HepG2 (cell line): ENCODE results near the gene MTFR1L. TPM values are rescaled to one million over a fixed set of nuclear protein-coding genes. Genes with fewer than 3 reads are reported as not detected.

Experiments
- GMEB1 ChIP-seq: sonication (generic); formaldehyde crosslinking; IDR thresholded peaks from 2 replicates; pipeline ENCODE4 v1.5.1; 2020; ENCODE audit warnings: missing genetic modification reagents, mild to moderate bottlenecking, borderline replicate concordance
- HDAC2 ChIP-seq: sonication (generic); formaldehyde crosslinking; IDR thresholded peaks from 2 replicates; pipeline ENCODE4 v1.4.0; 2020; ENCODE audit warnings: missing genetic modification reagents
- HINFP ChIP-seq: sonication (generic); formaldehyde crosslinking; IDR thresholded peaks from 2 replicates; pipeline ENCODE4 v1.4.0; 2020; ENCODE audit warnings: low read depth, mild to moderate bottlenecking, missing genetic modification reagents
- HNF1A ChIP-seq, 2 experiments: sonication (generic) in 1 of 2; formaldehyde crosslinking in 1 of 2; IDR thresholded peaks; 2 replicates each; pipeline versions ENCODE4 v1.4.0 to v1.6.1; 2016 to 2020; ENCODE audit warnings: borderline replicate concordance in 1 of 2, low read depth in 1 of 2, mild to moderate bottlenecking in 1 of 2, missing genetic modification reagents in 1 of 2
- NFE2L1 ChIP-seq: sonication (generic); formaldehyde crosslinking; IDR thresholded peaks from 2 replicates; pipeline ENCODE4 v1.4.0; 2020; ENCODE audit warnings: missing genetic modification reagents, mild to moderate bottlenecking, borderline replicate concordance
- POGK ChIP-seq: sonication (generic); formaldehyde crosslinking; conservative IDR thresholded peaks from 2 replicates; pipeline ENCODE4 v1.8.0; 2022; ENCODE audit warnings: mild to moderate bottlenecking, moderate library complexity, missing genetic modification reagents
- RFXAP ChIP-seq: sonication (generic); formaldehyde crosslinking; IDR thresholded peaks from 2 replicates; pipeline ENCODE4 v1.4.0; 2020; ENCODE audit warnings: missing genetic modification reagents, borderline replicate concordance
- ZBTB10 ChIP-seq: sonication (generic); formaldehyde crosslinking; IDR thresholded peaks from 2 replicates; pipeline ENCODE4 v1.4.0; 2020; ENCODE audit warnings: missing genetic modification reagents, borderline replicate concordance
- ZNF276 ChIP-seq: sonication (generic); formaldehyde crosslinking; IDR thresholded peaks from 2 replicates; pipeline ENCODE4 v1.4.0; 2020; ENCODE audit warnings: mild to moderate bottlenecking, low read depth, missing genetic modification reagents
- ZSCAN22 ChIP-seq: sonication (generic); formaldehyde crosslinking; IDR thresholded peaks from 2 replicates; pipeline ENCODE4 v1.4.0; 2020; ENCODE audit warnings: mild to moderate bottlenecking, missing genetic modification reagents
- polyA plus RNA-seq, 8 experiments: library from polyadenylated mRNA; depleted of rRNA in 3 of 8; stranded (reverse) in 7 of 8; unstranded in 1 of 8; fragments of >200 nt; fragmentation: Illumina TruSeq in 4 of 8; extraction: Trizol in 4 of 8; gene quantifications; 2 replicates each; pipeline versions ENCODE4 v1.2.1 to v1.2.3, GENCODE V29; 2011 to 2016; ENCODE audit warnings: low read depth in 4 of 8, missing spikeins in 1 of 8, mixed read lengths in 1 of 8; ENCODE audit not compliant: insufficient read depth in 1 of 8
- total RNA-seq, 5 experiments: library from RNA; depleted of rRNA; stranded (reverse); fragments of >200 nt; fragmentation: Illumina TruSeq; extraction: Trizol; gene quantifications; 2 replicates each; pipeline ENCODE4 v1.2.3, GENCODE V29; 2016; ENCODE audit warnings: low read depth in 1 of 5

Gene MTFR1L
- total and polyA plus RNA-seq, 2 of the 13 experiments (the other 11 are each of a cell fraction or from before 2014, with no cell fraction given): 38.0 to 55.7 TPM

GRCh38 chr1:25820247-25821111, 725 bp downstream of the MTFR1L start (continued):
- TF ChIP-seq GMEB1 (no peak), ZNF276 (no peak), HDAC2 (CRISPR knock-in tag) (no peak), RFXAP (CRISPR knock-in tag) (no peak), ZBTB10 (no peak), ZSCAN22 (CRISPR knock-in tag) (no peak; the same call in 1 of the 2 replicates), POGK (CRISPR knock-in tag) (no peak), NFE2L1 (CRISPR knock-in tag) (no peak), HNF1A (IDR thresholded peaks at IDR 0.05; ENCODE audit: low read depth) (no peak), HNF1A (CRISPR knock-in tag; IDR thresholded peaks at IDR 0.05; ENCODE audit: borderline replicate concordance) (no peak; the same call in 1 of the 2 replicates), HINFP (CRISPR knock-in tag) (peak; percentile 11; the same call in 1 of the 2 replicates)
